Hair follicle dermal papilla cell (primary cell): Measurements from ENCODE around the gene CRISPLD2. TPM values are rescaled to one million over a fixed set of nuclear protein-coding genes. Genes with fewer than 3 reads are reported as not detected.

Experiments used
- total RNA-seq: library from RNA; depleted of rRNA; stranded (reverse); fragments of >200 nt; gene quantifications from 2 replicates; pipeline ENCODE4 v1.2.3, GENCODE V29; 2012

The CRISPLD2 gene
- total RNA-seq, result 160 and 200 TPM in 2 replicates

GRCh38 chr16:84819644-84820304, at the start of gene CRISPLD2:
CRISPLD2 (plus strand) TSS chr16:84819985; CDS start chr16:84838496, 18,511 bp downstream.

Other genes with a start within 250 kb of the CRISPLD2 start
- gene COTL1, start 201.9 kb upstream of the CRISPLD2 start, total RNA-seq, result 109 and 154 TPM in 2 replicates
- 76.5 and 79.8 TPM in 2 replicates for gene KLHL36, start 171.5 kb upstream of the CRISPLD2 start, total RNA-seq
- 67.0 and 67.6 TPM in 2 replicates for gene USP10, start 120.0 kb upstream of the CRISPLD2 start, total RNA-seq
- 116 and 126 TPM in 2 replicates for gene ZDHHC7, start 191.6 kb downstream of the CRISPLD2 start, total RNA-seq
- 23.0 and 23.4 TPM in 2 replicates for gene KIAA0513, start 207.8 kb downstream of the CRISPLD2 start, total RNA-seq